Measurements from ENCODE around the gene MOB3B. TPM values are rescaled to one million over a fixed set of nuclear protein-coding genes. Genes with fewer than 3 reads are reported as not detected.

Gene MOB3B
- polyA plus RNA-seq, 1 experiment = 0.04 TPM

- no peak for TF ChIP-seq CTCF (IDR thresholded peaks at IDR 0.05; ENCODE audit: insufficient read depth, low read depth, low read length)
- no peak overlapping the region for H3K4me3 ChIP-seq (ENCODE audit: low read depth, low read length)
- H3K27me3 ChIP-seq (ENCODE audit: control insufficient read depth, insufficient read depth, low read length) = no peaks in the 10 kb centered on the region
- POLR2A ChIA-PET = no interaction called here
- CTCF ChIA-PET = interaction anchor here (1.0 to 1.9 kb wide), 2 partner anchors 35 to 177 kb away, joined by 4 to 5 read pairs; partner anchors contain the start of gene MOB3B
- no peak for DNase-seq (ENCODE audit: low read depth)
- no peaks in the 10 kb centered on the region for H3K36me3 ChIP-seq (ENCODE audit: control insufficient read depth, insufficient read depth, low read length)
These were observed 35.1 kb upstream of the MOB3B start for GRCh38 chr9:27564670-27565069.

- no peak for TF ChIP-seq CTCF (IDR thresholded peaks at IDR 0.05; ENCODE audit: insufficient read depth, low read depth, low read length)
- CTCF ChIA-PET = no interaction called here
- no peak for DNase-seq (ENCODE audit: low read depth)
- no peaks in the 10 kb centered on the region for H3K27me3 ChIP-seq (ENCODE audit: control insufficient read depth, insufficient read depth, low read length)
- no peak overlapping the region for H3K4me3 ChIP-seq (ENCODE audit: low read depth, low read length)
- H3K36me3 ChIP-seq (ENCODE audit: control insufficient read depth, insufficient read depth, low read length) = no peaks in the 10 kb centered on the region
- POLR2A ChIA-PET = no interaction called here
These were observed 34.3 kb upstream of the MOB3B start for GRCh38 chr9:27563738-27564430.

GRCh38 chr9:27561685-27562084, 32.1 kb upstream of the MOB3B start:
- H3K36me3 ChIP-seq (ENCODE audit: control insufficient read depth, insufficient read depth, low read length) = no peaks in the 10 kb centered on the region
- no peak overlapping the region for H3K4me3 ChIP-seq (ENCODE audit: low read depth, low read length)
- ChIA-PET POLR2A (no interaction called here), CTCF (interaction anchor here (0.8 kb wide), 1 partner anchor 13 kb away, joined by 3 read pairs; no protein-coding TSS in a partner anchor)
- no peak for TF ChIP-seq CTCF (IDR thresholded peaks at IDR 0.05; ENCODE audit: insufficient read depth, low read depth, low read length)
- no peak for DNase-seq (ENCODE audit: low read depth)
- no peaks in the 10 kb centered on the region for H3K27me3 ChIP-seq (ENCODE audit: control insufficient read depth, insufficient read depth, low read length)

GRCh38 chr9:27560457-27560856, 30.8 kb upstream of the MOB3B start:
- TF ChIP-seq CTCF (IDR thresholded peaks at IDR 0.05; ENCODE audit: insufficient read depth, low read depth, low read length) = no peak
- POLR2A ChIA-PET = no interaction called here
- Histone ChIP-seq H3K36me3 (ENCODE audit: control insufficient read depth, insufficient read depth, low read length) (no peaks in the 10 kb centered on the region), H3K4me3 (ENCODE audit: low read depth, low read length) (no peak overlapping the region), H3K27me3 (ENCODE audit: control insufficient read depth, insufficient read depth, low read length) (no peaks in the 10 kb centered on the region)
- DNase-seq (ENCODE audit: low read depth) = no peak
- CTCF ChIA-PET = interaction anchor here (2.7 kb wide), 1 partner anchor 228 kb away, joined by 8 read pairs; no protein-coding TSS in a partner anchor

GRCh38 chr9:27558307-27558706, 28.7 kb upstream of the MOB3B start:
- POLR2A ChIA-PET = no interaction called here
- no peak overlapping the region for H3K4me3 ChIP-seq (ENCODE audit: low read depth, low read length)
- CTCF ChIA-PET = interaction anchor here (0.8 kb wide), 1 partner anchor 10 kb away, joined by 3 read pairs; no protein-coding TSS in a partner anchor
- no peak for DNase-seq (ENCODE audit: low read depth)
- TF ChIP-seq CTCF (IDR thresholded peaks at IDR 0.05; ENCODE audit: insufficient read depth, low read depth, low read length) = no peak
- no peaks in the 10 kb centered on the region for H3K36me3 ChIP-seq (ENCODE audit: control insufficient read depth, insufficient read depth, low read length)
- no peaks in the 10 kb centered on the region for H3K27me3 ChIP-seq (ENCODE audit: control insufficient read depth, insufficient read depth, low read length)
